ENCODE measurements around the gene LIAS.

- TF ChIP-seq MAX (IDR thresholded peaks at IDR 0.05) (no peak), CTCF (IDR thresholded peaks at IDR 0.05 in 2 of 3, conservative IDR thresholded peaks at IDR 0.05 in 1 of 3; ENCODE audit: borderline replicate concordance in 1 of 3, insufficient read depth in 1 of 3, low read depth in 2 of 3, low read length in 2 of 3) (no peak), YY1 (IDR thresholded peaks at IDR 0.05; ENCODE audit: extremely low read depth, insufficient replicate concordance, low read depth, low read length) (no peak), JUND (IDR thresholded peaks at IDR 0.05) (no peak)
These were observed 46.7 kb downstream of the LIAS start for GRCh38 chr4:39505581-39505980.
